ENCODE measurements around the gene PGS1. TPM values are rescaled to one million over a fixed set of nuclear protein-coding genes. Genes with fewer than 3 reads are reported as not detected.

The PGS1 gene
- total RNA-seq, 1 donor from 2014 or later: 59.3 TPM

GRCh38 chr17:78391051-78391431 lies 12.6 kb downstream of the PGS1 start:
- Mint-ChIP-seq H3K36me3 (ENCODE audit: low read depth) (peaks cover 44% of the 10 kb centered on the region), H3K27ac (peak overlapping the region; percentile 62), H3K4me3 (ENCODE audit: low read depth) (no peak overlapping the region), H3K27me3 (ENCODE audit: low read depth) (no peaks in the 10 kb centered on the region), H3K4me1 (ENCODE audit: low read depth) (peaks cover 39% of the 10 kb centered on the region), H3K9me3 (no peaks in the 10 kb centered on the region)
- intact Hi-C loops (cut with micrococcal nuclease): no loop called here
- no peak for DNase-seq (ENCODE audit: low spot score)

DNA sequence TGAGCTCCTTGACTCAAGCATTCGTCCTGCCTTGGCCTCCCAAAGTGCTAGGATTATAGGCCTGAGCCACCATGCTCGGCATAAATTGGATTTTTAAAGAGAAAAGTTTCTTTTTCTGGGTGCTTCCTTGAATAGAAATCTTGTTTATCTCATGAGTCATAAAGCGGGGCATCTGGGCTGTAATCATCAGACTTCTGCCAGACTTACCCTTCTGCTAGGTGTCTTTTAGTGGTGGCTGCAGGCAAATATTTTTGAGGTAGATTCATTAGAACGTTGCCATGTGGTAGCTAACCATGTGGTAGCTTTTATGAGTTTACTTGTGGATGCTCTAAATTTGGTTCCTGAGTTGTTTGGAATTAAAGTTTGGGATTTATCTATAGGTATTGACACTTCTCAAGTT lies 13.4 kb downstream of the PGS1 start:
- no peaks in the 10 kb centered on the region for H3K9me3 Mint-ChIP-seq
- H3K4me3 Mint-ChIP-seq (ENCODE audit: low read depth): no peak overlapping the region
- H3K36me3 Mint-ChIP-seq (ENCODE audit: low read depth): peaks cover 49% of the 10 kb centered on the region
- DNase-seq (ENCODE audit: low spot score): no peak
- no peak overlapping the region for H3K27ac Mint-ChIP-seq
- no peaks in the 10 kb centered on the region for H3K27me3 Mint-ChIP-seq (ENCODE audit: low read depth)
- peaks cover 31% of the 10 kb centered on the region for H3K4me1 Mint-ChIP-seq (ENCODE audit: low read depth)
- intact Hi-C loops (cut with micrococcal nuclease): no loop called here

- Mint-ChIP-seq H3K36me3 (ENCODE audit: low read depth) (peaks cover 52% of the 10 kb centered on the region), H3K4me1 (ENCODE audit: low read depth) (peaks cover 29% of the 10 kb centered on the region), H3K4me3 (ENCODE audit: low read depth) (no peak overlapping the region), H3K9me3 (no peaks in the 10 kb centered on the region), H3K27ac (no peak overlapping the region), H3K27me3 (ENCODE audit: low read depth) (no peaks in the 10 kb centered on the region)
- intact Hi-C loops (cut with micrococcal nuclease): no loop called here
- no peak for DNase-seq (ENCODE audit: low spot score)
These were observed 13.8 kb downstream of the PGS1 start for GRCh38 chr17:78392295-78392694.

DNA sequence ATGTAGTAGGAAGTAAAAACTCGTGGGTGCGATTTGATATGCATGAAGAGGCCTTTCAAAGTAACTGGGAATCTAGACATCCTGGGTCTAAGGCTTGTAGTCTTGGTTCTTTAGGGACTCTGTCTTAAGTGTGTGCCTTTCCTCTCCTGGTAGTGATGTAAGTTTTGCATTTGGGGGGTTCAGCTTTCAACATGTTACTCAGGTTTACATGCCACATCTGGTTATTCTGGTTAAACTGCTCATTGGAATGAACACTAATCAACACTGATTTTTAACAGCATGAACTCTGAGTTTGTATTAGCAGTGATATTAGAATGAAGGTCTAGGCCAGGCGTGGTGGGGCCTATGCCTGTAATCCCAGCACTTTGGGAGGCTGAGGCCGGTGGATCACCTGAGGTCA lies 15.1 kb downstream of the PGS1 start:
- Mint-ChIP-seq H3K27me3 (ENCODE audit: low read depth) (no peaks in the 10 kb centered on the region), H3K4me3 (ENCODE audit: low read depth) (no peak overlapping the region), H3K36me3 (ENCODE audit: low read depth) (peaks cover 57% of the 10 kb centered on the region), H3K4me1 (ENCODE audit: low read depth) (peaks cover 21% of the 10 kb centered on the region), H3K27ac (no peak overlapping the region), H3K9me3 (no peaks in the 10 kb centered on the region)
- intact Hi-C loops (cut with micrococcal nuclease): no loop called here
- no peak for DNase-seq (ENCODE audit: low spot score)

DNA sequence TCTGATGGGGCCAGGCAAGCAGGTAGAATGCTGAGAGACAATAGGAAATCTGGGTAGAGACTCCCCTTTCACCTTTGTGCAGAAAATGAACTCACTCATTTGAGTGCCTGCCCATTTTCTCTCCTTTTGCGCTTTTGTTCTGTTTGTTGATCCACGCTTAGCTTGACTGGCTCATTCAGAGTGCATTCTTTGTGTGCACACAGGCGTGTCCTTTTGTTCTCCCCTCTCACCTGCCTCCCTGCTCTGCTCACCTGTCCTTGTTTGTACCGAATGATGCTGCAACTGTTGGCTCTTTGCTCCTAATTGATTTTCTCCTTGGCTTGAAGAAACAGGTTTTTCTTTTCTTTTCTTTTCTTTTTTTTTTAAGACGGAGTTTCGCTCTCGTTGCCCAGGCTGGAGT lies 15.8 kb downstream of the PGS1 start:
- H3K9me3 Mint-ChIP-seq: no peaks in the 10 kb centered on the region
- H3K4me1 Mint-ChIP-seq (ENCODE audit: low read depth): peaks cover 17% of the 10 kb centered on the region
- no peak for DNase-seq (ENCODE audit: low spot score)
- intact Hi-C loops (cut with micrococcal nuclease): no loop called here
- H3K4me3 Mint-ChIP-seq (ENCODE audit: low read depth): no peak overlapping the region
- no peaks in the 10 kb centered on the region for H3K27me3 Mint-ChIP-seq (ENCODE audit: low read depth)
- peaks cover 62% of the 10 kb centered on the region for H3K36me3 Mint-ChIP-seq (ENCODE audit: low read depth)
- no peak overlapping the region for H3K27ac Mint-ChIP-seq

DNA sequence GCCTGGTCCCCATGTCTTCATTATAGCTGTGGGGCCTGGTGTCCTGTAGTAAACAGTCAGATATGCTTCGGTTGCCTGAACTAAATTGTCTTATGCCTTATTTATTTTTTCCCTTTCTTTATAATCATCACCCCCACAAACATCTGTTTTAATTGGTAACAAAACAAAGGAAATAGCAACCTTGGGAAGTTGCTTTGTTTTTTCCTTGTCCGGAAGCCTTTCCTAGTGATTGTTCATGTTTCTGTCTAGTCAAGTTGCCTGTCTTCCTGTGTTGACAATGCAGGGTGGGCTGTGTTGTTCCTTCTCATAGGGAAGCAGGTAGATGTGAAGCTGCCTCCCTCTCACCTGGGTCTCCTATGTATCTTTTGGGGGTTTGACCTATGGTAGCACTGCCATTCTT lies 16.7 kb downstream of the PGS1 start:
- Mint-ChIP-seq H3K27ac (no peak overlapping the region), H3K27me3 (ENCODE audit: low read depth) (no peaks in the 10 kb centered on the region), H3K4me1 (ENCODE audit: low read depth) (peaks cover 15% of the 10 kb centered on the region), H3K36me3 (ENCODE audit: low read depth) (peaks cover 69% of the 10 kb centered on the region), H3K9me3 (no peaks in the 10 kb centered on the region), H3K4me3 (ENCODE audit: low read depth) (no peak overlapping the region)
- no peak for DNase-seq (ENCODE audit: low spot score)
- intact Hi-C loops (cut with micrococcal nuclease): no loop called here

- Mint-ChIP-seq H3K27ac (no peak overlapping the region), H3K4me1 (ENCODE audit: low read depth) (peaks cover 9% of the 10 kb centered on the region), H3K4me3 (ENCODE audit: low read depth) (no peak overlapping the region), H3K9me3 (no peaks in the 10 kb centered on the region), H3K27me3 (ENCODE audit: low read depth) (no peaks in the 10 kb centered on the region), H3K36me3 (ENCODE audit: low read depth) (peaks cover 75% of the 10 kb centered on the region)
- no peak for DNase-seq (ENCODE audit: low spot score)
- intact Hi-C loops (cut with micrococcal nuclease): no loop called here
These were observed 18.2 kb downstream of the PGS1 start for GRCh38 chr17:78396441-78397337.

GRCh38 chr17:78397681-78398101 lies 19.2 kb downstream of the PGS1 start:
- Mint-ChIP-seq H3K27ac (peak overlapping the region; percentile 44), H3K4me1 (ENCODE audit: low read depth) (peaks cover 5% of the 10 kb centered on the region), H3K36me3 (ENCODE audit: low read depth) (peaks cover 83% of the 10 kb centered on the region), H3K9me3 (no peaks in the 10 kb centered on the region), H3K27me3 (ENCODE audit: low read depth) (no peaks in the 10 kb centered on the region), H3K4me3 (ENCODE audit: low read depth) (no peak overlapping the region)
- DNase-seq (ENCODE audit: low spot score): no peak
- intact Hi-C loops (cut with micrococcal nuclease): no loop called here

DNA sequence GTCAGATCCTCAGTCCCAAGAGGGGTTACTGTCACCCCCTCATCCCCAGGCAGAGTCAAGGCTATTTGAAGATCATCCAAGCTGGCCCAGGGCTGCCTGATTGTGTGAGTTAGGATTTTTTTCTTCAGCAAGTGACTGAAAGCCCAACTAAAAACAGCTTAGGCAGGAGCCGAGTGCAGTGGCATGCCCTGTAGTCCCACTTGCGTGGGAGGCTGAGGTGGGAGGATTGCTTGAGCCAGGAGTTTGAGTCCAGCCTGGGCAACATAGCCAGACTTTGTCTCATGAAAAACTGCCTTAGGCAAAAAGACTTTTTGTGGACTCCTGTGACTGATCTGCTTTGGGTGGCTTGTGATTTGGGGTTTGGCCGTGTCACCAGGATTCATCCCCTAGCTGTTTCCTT lies 19.9 kb downstream of the PGS1 start:
- Mint-ChIP-seq H3K27ac (peak overlapping the region; percentile 44), H3K4me3 (ENCODE audit: low read depth) (no peak overlapping the region), H3K9me3 (no peaks in the 10 kb centered on the region), H3K4me1 (ENCODE audit: low read depth) (peaks cover 3% of the 10 kb centered on the region), H3K27me3 (ENCODE audit: low read depth) (no peaks in the 10 kb centered on the region), H3K36me3 (ENCODE audit: low read depth) (peaks cover 87% of the 10 kb centered on the region)
- intact Hi-C loops (cut with micrococcal nuclease): no loop called here
- DNase-seq (ENCODE audit: low spot score): no peak

DNA sequence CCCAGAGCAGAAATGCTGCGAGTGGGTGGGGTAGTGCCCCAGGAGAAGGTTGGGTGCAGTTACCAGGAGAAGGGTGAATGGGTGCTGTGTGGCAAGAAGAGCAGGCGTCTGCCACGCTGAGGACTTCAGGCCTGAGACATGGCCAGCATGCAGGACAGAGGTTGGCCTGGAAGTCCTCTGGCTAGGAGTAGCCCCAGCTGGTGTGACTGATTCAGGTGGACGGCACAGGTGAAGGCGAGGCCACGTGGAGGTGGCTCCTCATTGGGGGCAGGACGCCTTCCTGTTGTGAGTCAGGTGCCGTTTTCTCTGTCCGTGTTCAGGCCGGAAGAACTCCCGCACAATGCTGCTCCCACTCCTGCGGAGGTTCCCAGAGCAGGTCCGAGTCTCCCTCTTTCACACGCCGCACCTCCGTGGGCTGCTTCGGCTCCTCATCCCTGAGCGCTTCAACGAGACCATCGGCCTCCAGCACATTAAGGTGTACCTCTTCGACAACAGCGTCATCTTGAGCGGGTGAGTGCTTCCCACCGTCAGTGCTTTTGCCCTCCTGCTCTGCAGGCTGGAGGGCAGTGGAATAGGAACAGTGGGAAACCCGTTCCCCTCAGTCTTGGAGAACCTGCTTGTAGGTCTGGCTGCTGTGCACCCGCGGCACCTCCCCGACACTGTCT lies 20.7 kb downstream of the PGS1 start:
- DNase-seq (ENCODE audit: low spot score): no peak
- peaks cover 87% of the 10 kb centered on the region for H3K36me3 Mint-ChIP-seq (ENCODE audit: low read depth)
- intact Hi-C loops (cut with micrococcal nuclease): no loop called here
- H3K4me3 Mint-ChIP-seq (ENCODE audit: low read depth): no peak overlapping the region
- H3K27ac Mint-ChIP-seq: no peak overlapping the region
- no peaks in the 10 kb centered on the region for H3K9me3 Mint-ChIP-seq
- H3K27me3 Mint-ChIP-seq (ENCODE audit: low read depth): no peaks in the 10 kb centered on the region
- H3K4me1 Mint-ChIP-seq (ENCODE audit: low read depth): no peaks in the 10 kb centered on the region

DNA sequence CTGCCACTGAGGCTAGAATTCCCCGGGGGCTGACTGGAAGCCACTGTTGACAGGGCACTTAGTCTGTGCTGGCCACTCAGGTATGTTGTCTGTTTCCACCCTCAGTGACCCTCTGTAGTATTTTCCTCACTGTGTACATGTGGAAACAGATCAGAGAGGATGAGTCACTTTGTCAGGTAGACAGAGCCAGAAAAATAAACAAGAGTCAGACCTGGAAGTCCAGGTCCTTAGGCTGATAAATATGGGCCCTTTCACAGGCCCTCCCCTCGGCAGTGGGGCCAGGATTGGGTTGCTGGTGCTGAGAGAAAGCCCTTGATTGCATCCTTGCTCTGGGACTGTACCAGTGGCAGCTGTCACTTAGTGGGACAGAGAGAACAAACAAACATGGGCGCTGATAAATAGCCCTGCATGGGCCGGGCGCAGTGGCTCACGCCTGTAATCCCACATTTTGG lies 21.3 kb downstream of the PGS1 start:
- H3K36me3 Mint-ChIP-seq (ENCODE audit: low read depth): peaks cover 84% of the 10 kb centered on the region
- intact Hi-C loops (cut with micrococcal nuclease): no loop called here
- no peak overlapping the region for H3K4me3 Mint-ChIP-seq (ENCODE audit: low read depth)
- no peak overlapping the region for H3K27ac Mint-ChIP-seq
- DNase-seq (ENCODE audit: low spot score): no peak
- no peaks in the 10 kb centered on the region for H3K4me1 Mint-ChIP-seq (ENCODE audit: low read depth)
- no peaks in the 10 kb centered on the region for H3K27me3 Mint-ChIP-seq (ENCODE audit: low read depth)
- H3K9me3 Mint-ChIP-seq: no peaks in the 10 kb centered on the region

DNA sequence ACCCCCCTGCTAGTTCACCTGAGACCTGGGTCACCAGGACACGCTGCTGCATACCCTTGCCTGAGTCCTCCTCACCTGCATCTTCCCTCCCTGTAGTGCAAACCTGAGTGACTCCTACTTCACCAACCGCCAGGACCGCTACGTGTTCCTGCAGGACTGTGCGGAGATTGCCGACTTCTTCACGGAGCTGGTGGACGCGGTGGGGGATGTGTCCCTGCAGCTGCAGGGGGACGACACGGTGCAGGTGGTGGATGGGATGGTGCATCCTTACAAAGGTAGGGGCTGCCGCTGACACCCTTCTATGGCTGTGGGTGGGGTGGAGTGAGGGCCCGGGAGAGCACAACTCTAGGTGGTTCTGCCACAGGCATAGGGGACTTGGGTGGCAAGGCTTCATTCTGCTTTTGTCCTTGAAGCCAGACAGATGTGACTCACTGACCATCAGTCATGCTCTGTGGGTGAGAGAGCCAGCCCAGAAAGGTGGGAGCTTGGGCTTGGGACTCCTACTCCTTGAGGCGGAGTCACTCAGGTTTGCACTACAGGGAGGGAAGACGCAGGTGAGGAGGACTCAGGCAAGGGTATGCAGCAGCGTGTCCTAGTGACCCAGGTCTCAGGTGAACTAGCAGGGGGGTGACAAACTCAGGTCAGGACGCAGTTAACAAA lies 22.3 kb downstream of the PGS1 start:
- no peak for DNase-seq (ENCODE audit: low spot score)
- Mint-ChIP-seq H3K9me3 (no peaks in the 10 kb centered on the region), H3K36me3 (ENCODE audit: low read depth) (peaks cover 87% of the 10 kb centered on the region), H3K27me3 (ENCODE audit: low read depth) (no peaks in the 10 kb centered on the region), H3K4me1 (ENCODE audit: low read depth) (peaks cover 2% of the 10 kb centered on the region), H3K4me3 (ENCODE audit: low read depth) (no peak overlapping the region), H3K27ac (no peak overlapping the region)
- intact Hi-C loops (cut with micrococcal nuclease): no loop called here

- no peak overlapping the region for H3K4me3 Mint-ChIP-seq (ENCODE audit: low read depth)
- intact Hi-C loops (cut with micrococcal nuclease): no loop called here
- peaks cover 3% of the 10 kb centered on the region for H3K4me1 Mint-ChIP-seq (ENCODE audit: low read depth)
- H3K27ac Mint-ChIP-seq: no peak overlapping the region
- DNase-seq (ENCODE audit: low spot score): no peak
- H3K27me3 Mint-ChIP-seq (ENCODE audit: low read depth): no peaks in the 10 kb centered on the region
- H3K9me3 Mint-ChIP-seq: no peaks in the 10 kb centered on the region
- peaks cover 84% of the 10 kb centered on the region for H3K36me3 Mint-ChIP-seq (ENCODE audit: low read depth)
These were observed 22.8 kb downstream of the PGS1 start for GRCh38 chr17:78401246-78401645.

All from activated T-helper 2 cell treated with anti-CD3 and anti-CD28 coated beads, Interferon-gamma antibody, Interleukin-2, Interleukin-4, amounts not matched to agents 10 μg/mL and 5 μg/mL and 100 μg/mL, durations not matched to agents 14 hours and 24 hours and 36 hours (primary cell).